D341Med (cell line): ENCODE data around the gene DNMT1.
A peak's percentile ranks its signal among the peaks of the same experiment; 100 is the strongest.
"Not testable (repeated sequence)": the region's sequence is repeated elsewhere in the genome, so short reads cannot be mapped to it uniquely, and the experiment has no call there.

Experiments used
- DNase-seq: peaks from one replicate; pipeline ENCODE4 v3.0.0; 2012; ENCODE audit warnings: low spot score

The DNMT1 gene

DNA sequence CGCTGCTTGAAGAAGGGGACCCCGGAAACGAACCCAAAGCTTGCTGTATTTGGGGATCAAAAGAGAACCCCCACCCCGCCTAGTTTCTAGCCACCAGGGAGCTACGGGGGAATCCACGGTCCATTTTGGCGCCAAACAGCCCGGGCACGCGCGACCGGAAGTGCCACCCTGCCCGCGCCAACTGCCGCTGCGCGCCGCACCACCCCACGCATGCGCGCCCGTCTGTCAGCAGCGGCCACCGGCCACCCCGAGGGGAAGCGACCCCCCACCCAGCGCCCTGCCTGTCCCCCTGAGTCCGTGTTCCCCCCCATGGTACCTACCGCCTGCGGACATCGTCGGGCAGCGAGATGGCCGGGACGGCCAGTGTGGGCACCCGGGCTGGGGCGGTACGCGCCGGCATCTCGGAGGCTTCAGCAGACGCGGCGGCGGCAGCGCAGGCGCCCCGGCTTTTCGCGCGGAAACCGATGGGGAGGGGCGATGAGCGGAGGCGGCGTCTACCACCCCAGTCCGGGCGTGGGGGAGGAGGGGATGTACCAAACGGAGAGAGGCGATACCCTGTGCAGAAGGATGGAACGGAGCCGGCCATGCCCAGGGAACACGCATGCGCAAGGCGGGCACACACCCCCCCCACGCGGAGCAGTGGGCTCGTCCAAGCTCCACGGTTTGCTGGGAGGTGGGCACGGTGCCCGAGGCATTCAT lies at the start of gene DNMT1:
DNMT1 (minus strand) TSS at position 454 of the 699 bp plus-strand sequence; CDS start at position 400, 54 bp downstream.
- peak; percentile 100 for DNase-seq

DNA sequence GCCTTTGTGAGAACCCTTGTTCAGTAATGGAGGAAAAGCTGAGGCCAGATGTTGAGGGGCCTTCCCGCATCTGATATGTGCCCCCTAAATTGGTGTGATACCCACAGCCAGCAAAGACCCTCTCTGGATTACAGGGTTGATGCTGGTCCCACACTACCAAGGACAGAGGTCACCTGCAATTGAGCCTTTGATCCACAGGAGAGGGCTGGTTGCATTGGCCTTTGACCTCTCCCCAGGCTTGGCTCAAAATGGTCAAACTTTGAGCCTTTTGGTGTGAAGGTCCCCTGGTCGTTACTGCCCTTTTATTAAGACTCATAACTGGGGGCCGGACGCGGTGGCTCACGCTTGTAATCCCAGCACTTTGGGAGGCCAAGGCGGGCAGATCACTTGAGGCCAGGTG lies 48.9 kb upstream of the DNMT1 start:
- no peak for DNase-seq

DNA sequence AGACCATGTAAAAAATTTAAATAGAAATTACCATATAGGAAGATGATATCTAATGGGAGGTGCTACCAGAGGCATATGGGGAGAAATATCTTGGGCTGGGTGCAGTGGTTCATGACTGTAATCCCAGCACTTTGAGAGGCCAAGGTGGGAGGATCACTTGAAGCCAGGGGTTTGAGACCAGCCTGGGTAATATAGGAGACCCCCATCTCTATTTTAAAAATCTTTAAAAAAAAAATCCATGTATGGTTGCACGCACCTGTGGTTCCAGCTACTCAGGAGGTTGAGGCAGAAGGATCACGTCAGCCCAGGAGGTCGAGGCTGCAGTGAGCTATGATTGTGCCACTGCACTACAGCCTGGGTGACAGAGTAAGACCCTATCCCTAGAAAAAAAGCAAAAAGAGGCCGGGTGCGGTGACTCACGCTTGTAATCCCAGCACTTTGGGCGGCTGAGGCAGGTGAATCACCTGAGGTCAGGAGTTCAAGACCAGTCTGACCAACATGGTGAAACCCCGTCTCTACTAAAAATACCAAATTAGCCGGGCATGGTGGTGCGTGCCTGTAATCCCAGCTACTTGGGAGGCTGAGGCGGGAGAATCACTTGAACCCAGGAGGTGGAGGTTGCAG lies 47.2 kb upstream of the DNMT1 start:
- DNase-seq: not testable (repeated sequence)

DNA sequence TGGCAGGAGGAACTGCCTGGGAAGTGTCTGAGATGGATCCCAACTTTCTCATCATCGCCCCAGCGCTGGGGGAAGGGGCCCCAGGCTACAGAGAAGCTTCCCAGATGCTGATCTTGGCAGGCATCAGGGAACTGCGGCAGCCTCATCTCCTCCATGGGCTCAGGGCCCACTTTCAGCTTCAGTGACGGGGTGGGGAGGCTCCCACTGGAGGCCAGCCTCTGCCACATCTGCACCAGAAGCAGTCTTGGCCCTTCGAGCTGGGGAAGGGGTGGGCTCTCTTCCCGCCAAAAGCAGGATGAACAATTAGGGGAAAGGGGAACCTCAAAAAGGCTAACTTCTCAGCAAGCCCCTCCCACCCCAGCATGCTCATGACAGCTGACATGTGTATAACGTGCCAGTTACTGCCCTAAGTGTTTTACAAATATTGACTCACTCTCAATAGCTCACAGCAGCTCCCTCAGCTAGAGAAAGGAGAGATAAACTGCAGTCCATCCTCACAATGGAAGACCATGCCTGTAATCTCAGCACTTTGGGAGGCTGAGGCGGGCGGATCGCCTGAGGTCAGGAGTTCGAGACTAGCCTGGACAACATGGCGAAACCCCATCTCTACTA lies 43.5 kb upstream of the DNMT1 start:
- DNase-seq: no peak

DNA sequence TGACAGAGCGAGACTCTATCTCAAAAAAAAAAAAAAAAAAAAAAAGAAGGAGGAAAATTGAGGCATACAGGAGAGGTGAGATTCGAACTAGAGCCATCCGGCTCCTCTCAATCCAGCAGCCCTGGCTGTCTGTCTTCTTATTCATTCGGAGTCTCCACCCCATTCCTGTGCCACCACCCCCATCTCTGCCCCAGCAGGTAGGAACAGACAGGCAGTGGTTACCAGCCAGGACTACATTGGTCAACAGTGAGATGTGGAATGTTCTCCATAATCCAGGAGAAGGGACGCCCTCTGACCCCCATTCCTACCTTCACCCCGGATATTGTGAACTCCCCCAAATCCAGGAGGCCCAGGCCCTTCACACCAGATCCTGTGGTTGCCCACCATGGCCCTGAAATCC lies 42.9 kb upstream of the DNMT1 start:
- no peak for DNase-seq

DNA sequence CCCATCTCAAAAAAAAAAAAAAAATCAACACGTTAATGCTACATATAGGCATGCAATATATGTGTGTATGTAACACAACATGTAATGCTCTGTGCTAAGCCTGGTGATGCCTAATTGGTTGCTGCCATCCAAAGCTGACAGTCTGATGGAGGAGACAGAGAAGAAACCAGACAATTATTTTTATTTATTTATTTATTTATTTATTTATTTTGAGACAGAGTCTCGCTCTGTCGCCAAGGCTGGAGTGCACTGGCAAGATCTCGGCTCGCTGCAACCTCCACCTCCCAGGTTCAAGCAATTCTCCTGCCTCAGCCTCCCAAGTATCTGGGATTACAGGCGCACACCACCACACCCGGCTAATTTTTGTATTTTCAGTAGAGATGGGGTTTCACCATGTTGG lies 40.7 kb upstream of the DNMT1 start:
- DNase-seq: not testable (repeated sequence)

DNA sequence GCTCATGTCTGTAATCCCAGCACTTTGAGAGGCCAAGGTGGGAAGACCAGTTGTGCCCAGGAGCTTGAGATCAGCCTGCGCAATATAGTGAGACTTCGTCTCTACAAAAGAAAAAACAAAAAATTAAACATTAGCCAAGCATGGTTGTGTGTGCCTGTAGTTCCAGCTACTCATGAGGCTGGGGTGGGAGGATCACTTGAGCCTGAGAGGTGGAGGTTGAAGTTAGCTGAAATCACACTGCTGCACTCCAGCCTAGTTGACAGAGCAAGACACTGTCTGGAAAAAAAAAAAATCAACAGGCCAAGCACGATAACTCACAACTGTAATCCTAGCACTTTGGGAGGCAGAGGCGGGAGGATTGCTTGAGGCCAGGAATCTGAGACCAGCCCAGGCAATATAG lies 40.2 kb upstream of the DNMT1 start:
- no peak for DNase-seq

DNA sequence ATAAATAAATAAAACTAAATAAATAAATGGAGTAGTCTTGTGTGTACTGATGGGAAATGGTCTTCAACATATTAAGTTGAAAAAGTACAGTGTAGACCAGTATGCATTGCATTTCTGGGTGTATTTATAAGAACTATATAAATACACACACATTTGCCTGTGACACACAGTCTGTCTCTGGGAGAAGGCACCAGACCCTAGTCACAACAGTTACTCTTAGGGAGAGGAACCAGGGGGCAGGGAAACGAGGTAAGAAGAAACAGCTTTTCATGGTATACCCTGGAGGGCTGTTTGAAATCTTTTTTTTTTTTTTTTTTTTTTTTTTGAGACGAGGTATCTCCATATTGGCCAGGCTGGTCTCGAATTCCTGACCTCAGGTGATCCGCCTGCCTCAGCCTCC lies 39.2 kb upstream of the DNMT1 start:
- no peak for DNase-seq

DNA sequence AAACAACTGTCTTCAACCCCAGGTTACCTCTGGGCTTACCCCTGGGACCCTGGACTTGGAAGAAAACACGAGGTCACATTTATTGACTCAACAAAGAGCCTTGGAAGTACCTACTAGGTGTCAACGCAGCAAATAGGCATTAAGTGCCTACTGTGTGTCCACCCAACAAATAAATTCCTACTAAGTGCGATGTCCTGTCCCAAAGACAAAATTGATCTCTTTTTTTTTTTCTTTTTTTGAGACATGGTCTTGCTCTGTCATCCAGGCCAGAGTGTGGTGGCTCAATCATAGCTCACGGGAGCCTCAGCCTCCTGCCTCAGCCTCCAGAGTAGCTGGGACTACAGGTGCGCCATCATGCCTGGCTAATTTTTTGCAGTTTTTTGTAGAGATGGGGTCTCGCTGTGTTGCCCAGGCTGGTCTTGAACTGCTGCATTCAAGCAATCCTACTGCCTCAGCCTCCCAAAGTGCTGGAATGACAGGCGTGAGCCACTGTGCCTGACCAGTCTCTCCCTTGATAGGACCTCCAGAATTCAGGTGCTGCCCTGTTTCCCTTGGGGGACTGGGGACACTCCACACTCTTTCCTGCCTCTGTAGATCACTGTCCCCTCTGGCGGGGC lies 37.0 kb upstream of the DNMT1 start:
- DNase-seq: no peak

DNA sequence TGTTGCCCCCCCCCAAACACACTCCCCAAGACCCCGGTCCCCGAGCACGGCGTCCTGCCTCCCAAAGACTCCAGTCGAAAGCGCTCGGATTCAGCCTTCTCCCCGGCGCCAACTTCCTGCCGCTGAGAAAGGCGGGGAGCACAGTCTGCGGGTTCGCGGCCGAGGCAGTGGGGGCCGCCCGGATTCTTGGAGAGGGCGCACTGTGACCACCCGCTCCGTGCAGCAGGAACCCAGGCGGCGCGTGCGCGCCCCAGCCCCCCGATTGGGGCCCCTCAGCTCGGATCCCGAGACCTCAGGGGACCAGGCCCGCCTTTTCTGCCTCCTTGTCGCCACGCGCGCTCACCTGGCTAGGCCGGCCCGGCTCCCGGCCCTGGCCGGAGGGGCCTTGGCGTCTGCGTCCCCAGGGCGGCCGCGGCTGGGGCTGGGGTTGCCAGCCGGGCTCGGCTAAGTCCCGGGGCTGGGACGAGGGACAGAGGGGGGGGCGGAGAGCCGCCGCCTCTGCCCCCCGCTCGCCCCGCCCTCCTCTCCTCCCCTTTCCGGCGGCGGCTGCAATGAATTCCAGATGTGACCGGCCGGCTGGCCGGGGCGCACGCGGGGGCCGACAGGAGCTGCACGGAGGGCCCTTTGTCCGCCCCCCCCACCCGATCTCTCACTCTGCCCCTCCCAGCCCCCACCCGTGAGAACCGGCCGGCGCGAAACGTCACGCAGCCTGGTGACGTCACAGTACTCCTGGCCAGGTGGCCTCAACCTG lies 36.3 kb upstream of the DNMT1 start, which contains the start of gene S1PR2:
S1PR2 (minus strand) TSS at position 471 of the 751 bp plus-strand sequence. CDS start 6,426 bp downstream, outside the sequence.
- peak; percentile 84 for DNase-seq

DNA sequence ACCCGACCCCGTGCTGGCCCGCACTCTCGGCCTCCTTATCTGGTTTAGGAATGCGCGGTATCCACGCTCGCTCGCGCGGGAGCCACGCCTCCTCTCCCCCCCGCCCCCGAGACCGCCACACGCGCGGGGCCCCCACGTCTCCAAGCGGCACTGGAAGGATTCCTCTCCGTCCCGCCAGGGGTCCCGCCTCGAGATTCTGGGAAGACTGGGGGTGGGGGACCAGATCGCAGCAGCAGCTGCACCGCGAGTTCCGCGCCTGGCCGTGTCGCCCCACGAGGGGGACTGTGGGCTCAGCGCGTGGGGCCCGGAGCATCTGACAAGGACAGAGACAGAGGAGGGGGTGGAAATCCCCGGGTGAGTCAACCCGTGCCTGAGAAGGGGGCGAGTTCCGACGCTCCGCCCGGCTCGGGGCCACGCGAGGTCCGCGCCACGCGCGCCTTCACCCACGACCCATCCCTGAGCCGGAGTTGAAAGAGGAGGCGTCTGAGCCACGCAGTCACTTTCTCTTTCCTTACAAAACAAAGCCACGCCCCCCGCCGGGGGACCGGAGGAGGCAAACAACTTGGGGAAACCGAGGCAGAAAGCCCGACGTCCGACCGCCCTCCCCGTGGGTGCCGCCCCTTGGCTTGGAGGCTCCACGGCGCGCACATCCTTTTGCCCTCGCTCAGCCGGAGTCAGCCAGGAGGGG lies 35.6 kb upstream of the DNMT1 start:
- DNase-seq: no peak

DNA sequence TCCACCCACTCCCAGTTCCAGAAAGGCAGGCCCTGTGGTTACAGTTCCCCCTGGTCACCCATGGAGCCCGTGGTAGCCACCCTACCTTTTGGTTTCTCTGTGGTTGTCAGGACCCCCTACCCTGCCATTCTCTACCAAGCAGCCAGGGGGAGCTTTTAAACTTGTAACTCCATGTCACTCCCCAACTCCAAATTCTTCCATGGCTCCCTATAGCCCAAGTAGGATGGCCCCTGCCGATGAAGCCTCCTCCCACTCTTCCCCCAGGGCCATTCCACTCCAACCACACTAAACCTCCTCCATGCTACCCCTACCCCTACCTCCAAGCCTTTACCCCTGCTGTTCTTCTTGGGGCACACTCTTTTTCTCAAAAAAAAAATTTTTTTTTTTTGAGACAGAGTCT lies 34.2 kb upstream of the DNMT1 start:
- DNase-seq: no peak

DNA sequence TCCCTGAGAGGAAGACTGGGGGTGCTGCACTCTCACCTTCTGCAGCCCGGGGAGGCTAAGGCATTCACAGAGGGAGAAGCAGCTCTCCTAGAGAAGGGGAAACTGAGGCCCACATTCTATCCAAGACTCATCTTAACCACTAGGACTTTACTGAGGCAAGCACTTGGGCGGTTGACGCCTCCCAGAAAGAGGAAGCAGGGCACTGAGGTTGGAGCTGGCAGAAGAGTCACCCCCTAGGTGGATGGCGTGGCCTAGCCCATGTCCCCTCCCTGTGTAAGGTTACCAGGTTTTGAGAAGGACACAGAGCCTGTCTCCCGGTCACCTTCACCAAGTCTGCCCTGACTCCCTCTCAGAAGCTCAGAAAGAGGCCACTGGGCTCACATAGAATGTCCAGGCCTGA lies 33.6 kb upstream of the DNMT1 start:
- no peak for DNase-seq

DNA sequence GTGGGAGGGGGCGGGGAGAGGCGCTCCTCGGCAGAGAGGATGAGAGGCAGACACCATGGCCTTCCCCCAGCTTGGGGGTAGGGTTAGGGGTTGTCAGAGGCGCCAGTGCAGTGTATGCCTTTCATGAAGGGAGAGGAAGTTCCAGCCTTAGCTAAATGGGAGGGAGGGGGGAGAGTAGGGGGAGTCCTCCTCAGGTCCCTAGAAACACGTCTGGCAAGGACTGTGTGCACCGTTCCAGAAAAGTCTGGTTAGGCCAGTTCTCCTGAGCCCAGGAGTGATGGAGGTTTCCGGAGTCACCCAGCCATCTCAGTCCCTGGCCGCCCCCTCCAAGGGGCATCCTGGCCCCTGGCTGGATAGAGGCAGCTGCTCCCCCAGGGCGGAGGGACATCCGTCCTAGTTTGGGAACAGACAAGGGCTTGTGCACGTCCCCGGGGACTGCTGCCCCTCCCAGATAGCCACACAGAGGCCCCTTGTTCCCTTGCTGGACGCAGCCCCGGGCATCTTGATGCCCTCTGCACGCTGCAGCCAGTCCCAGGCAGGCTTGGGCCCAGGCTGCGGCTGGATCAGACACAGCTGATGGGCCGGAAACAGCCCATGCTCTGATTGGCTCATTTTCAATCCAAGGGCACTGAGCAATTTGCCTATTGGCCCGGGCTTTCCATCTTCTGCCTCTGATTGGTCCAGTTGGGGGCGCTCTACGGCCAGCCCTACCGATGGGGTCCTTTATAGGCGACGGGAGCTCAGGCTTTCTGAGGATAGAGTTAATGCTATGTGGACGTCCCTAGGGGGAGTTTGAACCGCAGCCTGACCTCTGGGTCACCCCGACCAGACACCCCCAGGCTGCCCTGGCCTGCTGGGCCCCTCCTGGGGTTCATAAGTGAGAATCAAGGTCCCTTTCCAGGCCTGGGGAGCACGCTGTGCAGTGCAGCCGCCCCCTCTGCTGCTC lies 32.5 kb upstream of the DNMT1 start:
- DNase-seq: no peak

DNA sequence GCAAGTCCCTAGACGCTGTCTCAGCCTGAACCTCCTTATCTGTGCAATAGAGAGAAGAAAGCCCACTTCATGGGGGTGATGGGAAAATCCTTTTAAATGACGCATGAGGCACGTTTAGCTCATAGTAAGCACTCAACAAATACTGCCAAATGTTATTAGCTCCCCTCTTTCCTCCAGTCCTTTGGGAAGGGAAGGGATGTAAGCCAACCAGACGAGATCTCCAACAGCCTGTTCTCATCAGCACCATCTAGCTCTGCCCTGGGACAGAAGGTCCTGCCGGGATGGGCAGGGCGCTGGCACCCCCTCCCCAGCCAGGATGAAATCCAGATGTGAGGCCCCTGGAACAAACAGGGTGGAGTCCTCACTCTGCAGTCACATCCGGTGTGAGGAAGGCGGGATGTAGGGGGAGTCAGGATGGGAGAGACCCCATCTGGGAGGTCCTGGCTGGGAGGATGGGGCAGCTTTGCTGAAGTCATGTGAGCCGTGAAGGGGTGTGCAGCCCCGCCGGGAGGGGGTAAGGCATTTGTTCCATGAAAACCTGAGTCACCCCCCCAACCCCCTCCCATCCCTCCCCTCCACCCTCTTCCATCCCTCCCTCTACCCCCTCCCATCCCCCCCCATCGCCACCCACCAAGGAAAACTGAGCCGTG lies 31.7 kb upstream of the DNMT1 start:
- no peak for DNase-seq

DNA sequence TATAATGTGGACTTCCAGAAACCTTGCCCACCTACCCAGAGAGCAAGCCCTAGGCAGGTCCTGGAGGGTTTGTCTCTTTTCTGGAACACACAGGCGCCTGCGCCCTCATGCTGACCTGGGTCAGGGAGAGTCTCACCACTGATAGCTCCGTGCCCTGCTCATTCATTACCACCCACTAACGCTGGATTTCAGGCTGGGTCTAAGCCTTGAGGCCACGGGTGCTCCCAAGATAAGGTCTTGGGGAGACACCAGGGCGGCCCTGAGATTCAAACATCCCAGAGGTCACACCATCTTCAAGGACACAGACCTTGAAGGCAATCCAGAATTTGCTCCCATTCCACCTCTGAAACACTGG lies 31.2 kb upstream of the DNMT1 start:
- no peak for DNase-seq

DNA sequence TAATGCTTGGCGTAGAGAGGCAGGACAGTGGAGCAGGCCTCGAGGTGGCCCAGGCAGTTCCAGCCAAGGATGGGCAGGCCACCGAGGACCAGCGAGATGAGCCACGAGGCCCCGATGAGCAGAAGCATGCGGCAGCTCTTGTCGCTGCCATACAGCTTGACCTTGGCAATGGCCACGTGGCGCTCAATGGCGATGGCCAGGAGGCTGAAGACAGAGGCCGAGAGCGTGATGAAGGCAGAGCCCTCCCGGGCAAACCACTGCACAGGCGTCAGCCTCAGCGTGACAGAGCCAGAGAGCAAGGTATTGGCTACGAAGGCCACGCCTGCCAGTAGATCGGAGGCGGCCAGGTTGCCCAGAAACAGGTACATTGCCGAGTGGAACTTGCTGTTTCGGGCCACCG lies 29.6 kb upstream of the DNMT1 start:
- no peak for DNase-seq

DNA sequence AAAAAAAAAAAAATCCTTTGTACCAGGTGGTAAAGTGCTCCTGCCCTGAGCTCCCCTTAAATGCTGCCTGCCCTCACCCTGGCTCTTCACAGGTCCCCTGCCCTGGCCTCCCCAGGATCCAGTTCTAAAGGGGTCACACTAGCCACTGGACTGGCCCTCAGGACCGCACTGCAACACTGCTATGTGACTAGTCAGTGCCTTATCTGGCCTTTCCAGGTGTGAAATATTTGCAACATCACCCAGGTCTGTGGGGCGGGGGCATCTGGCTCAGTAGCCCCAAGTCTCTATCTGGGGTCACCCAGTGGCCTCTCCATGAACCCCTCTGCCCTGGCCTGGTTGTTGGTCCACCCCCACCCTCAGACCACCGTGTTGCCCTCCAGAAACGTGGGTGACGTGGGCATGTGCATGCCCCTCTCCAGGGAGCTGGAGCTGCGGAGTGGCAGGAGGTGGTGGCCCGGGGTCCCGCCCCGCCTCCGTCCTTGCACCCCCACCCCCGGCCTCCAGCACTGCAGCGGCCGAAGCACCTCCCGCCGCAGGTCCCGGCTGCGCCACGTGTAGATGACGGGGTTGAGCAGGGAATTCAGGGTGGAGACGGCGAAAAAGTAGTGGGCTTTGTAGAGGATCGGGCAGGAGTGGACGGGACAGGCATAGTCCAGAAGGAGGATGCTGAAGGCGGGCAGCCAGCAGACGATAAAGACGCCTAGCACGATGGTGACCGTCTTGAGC lies 28.9 kb upstream of the DNMT1 start:
- no peak for DNase-seq

DNA sequence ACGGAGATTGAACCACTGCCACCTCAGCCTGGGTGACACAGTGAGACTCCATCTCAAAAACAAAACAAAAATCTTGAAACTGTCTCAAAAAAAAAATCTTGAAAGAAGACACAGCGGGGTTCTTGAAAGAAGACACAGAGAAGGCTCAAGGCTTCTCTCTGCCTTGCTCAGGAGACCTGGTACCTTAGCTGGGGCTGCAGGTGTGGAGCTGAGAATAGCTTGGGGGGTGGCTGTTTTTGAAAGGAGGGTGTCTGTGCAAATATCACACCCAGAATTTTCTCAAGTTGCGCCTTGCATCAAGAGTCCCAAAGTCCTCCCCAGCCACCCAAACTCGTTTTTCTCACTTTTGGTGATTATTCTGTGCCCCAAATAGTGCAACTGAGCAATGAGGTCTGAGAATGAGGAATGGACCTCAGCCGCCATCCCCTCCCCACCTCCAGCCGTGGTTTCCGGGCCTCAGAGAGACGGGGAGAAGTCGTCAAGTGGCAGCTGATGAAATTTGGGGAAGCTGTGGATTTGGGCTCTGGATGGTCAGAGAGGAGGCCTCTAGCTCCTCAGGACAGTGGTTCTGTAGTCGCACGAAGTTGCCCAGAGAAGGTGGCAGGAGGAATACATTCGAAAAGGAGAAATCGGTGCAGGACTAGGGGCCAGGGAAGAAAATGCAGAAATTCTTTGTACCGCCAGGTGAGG lies 27.6 kb upstream of the DNMT1 start:
- DNase-seq: no peak
